Measurements from ENCODE around the gene FLNB. TPM values are rescaled to one million over a fixed set of nuclear protein-coding genes. Genes with fewer than 3 reads are reported as not detected.

Gene FLNB
- total RNA-seq, 1 donor = 274 TPM

DNA sequence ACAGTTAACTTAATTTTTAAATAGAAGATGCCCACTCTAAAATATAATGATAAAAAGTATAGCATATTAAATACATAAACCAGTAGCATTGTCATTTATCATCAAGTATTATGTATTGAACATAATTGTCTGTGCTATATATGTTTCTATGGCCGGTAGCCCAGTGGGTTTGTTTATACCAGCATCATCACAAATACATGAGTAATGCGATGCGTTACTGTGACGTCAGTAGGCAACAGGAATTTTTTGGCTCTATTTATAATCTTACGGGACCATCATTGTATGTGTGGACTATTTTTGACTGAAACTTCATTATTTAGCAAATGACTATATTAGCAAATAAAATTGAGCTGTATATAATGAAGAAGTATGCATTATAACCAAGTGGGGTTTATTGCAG is 82.1 kb downstream of the FLNB start:
- no peak overlapping the region for H3K27ac ChIP-seq (ENCODE audit: low read depth, low read length)
- H3K4me3 ChIP-seq (ENCODE audit: insufficient read depth, low read length) = no peak overlapping the region
- peaks cover 25% of the 10 kb centered on the region for H3K36me3 ChIP-seq (ENCODE audit: insufficient read depth, low read length)
- H3K4me2 ChIP-seq (ENCODE audit: insufficient read depth, low read length) = no peak overlapping the region
- peaks cover 8% of the 10 kb centered on the region for H3K4me1 ChIP-seq (ENCODE audit: insufficient read depth, low read length)
- no peak overlapping the region for H2AFZ ChIP-seq (ENCODE audit: low read length)
- no peaks in the 10 kb centered on the region for H3K27me3 ChIP-seq (ENCODE audit: insufficient read depth, low read length)
- H3K9me3 ChIP-seq (ENCODE audit: low read depth, low read length) = no peaks in the 10 kb centered on the region
- peaks cover 41% of the 10 kb centered on the region for H3K79me2 ChIP-seq (ENCODE audit: insufficient read depth, low read length)
- no peak for TF ChIP-seq CTCF (IDR thresholded peaks at IDR 0.05; ENCODE audit: extremely low read depth, low read depth, low read length)
- peaks cover 18% of the 10 kb centered on the region for H4K20me1 ChIP-seq (ENCODE audit: insufficient read depth, low read length)
- DNase-seq (ENCODE audit: insufficient read length, low spot score, missing footprints) = no peak

DNA sequence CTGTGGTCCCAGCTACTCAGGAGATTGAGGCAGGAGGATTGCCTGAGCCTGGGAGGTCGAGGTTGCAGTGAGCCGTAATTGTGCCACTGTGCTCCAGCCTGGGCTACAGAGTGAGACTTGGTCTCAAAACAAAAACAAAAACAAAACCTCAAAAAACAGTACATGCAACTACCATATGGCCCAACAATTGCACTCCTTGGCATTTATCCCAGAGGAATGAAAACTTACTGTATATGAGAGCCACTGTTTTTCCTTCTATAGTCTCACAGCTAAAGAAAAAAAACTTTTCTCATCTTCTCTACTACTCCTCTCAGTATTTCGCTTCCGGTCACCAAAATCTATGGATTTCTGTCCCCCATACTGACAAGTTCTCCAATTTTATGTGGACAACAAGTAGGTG is 84.3 kb downstream of the FLNB start:
- Histone ChIP-seq H3K4me2 (ENCODE audit: insufficient read depth, low read length) (no peak overlapping the region), H4K20me1 (ENCODE audit: insufficient read depth, low read length) (peaks cover 21% of the 10 kb centered on the region), H3K27me3 (ENCODE audit: insufficient read depth, low read length) (no peaks in the 10 kb centered on the region), H3K4me1 (ENCODE audit: insufficient read depth, low read length) (peaks cover 8% of the 10 kb centered on the region), H3K4me3 (ENCODE audit: insufficient read depth, low read length) (no peak overlapping the region), H3K36me3 (ENCODE audit: insufficient read depth, low read length) (peaks cover 41% of the 10 kb centered on the region), H3K27ac (ENCODE audit: low read depth, low read length) (no peak overlapping the region), H2AFZ (ENCODE audit: low read length) (no peak overlapping the region), H3K79me2 (ENCODE audit: insufficient read depth, low read length) (peaks cover 36% of the 10 kb centered on the region), H3K9me3 (ENCODE audit: low read depth, low read length) (no peaks in the 10 kb centered on the region)
- DNase-seq (ENCODE audit: insufficient read length, low spot score, missing footprints) = no peak
- TF ChIP-seq CTCF (IDR thresholded peaks at IDR 0.05; ENCODE audit: extremely low read depth, low read depth, low read length) = no peak

- peak; percentile 87 for DNase-seq (ENCODE audit: insufficient read length, low spot score, missing footprints)
Measured at GRCh38 chr3:58093574-58094195, 85.5 kb downstream of the FLNB start.

GRCh38 chr3:58094657-58095056 is 86.4 kb downstream of the FLNB start:
- Histone ChIP-seq H3K4me2 (ENCODE audit: insufficient read depth, low read length) (no peak overlapping the region), H3K27ac (ENCODE audit: low read depth, low read length) (no peak overlapping the region), H3K27me3 (ENCODE audit: insufficient read depth, low read length) (no peaks in the 10 kb centered on the region), H3K79me2 (ENCODE audit: insufficient read depth, low read length) (peaks cover 29% of the 10 kb centered on the region), H3K4me3 (ENCODE audit: insufficient read depth, low read length) (no peak overlapping the region), H3K4me1 (ENCODE audit: insufficient read depth, low read length) (peaks cover 8% of the 10 kb centered on the region), H3K9me3 (ENCODE audit: low read depth, low read length) (no peaks in the 10 kb centered on the region), H2AFZ (ENCODE audit: low read length) (no peak overlapping the region), H3K36me3 (ENCODE audit: insufficient read depth, low read length) (peaks cover 54% of the 10 kb centered on the region), H4K20me1 (ENCODE audit: insufficient read depth, low read length) (peaks cover 15% of the 10 kb centered on the region)
- no peak for DNase-seq (ENCODE audit: insufficient read length, low spot score, missing footprints)
- no peak for TF ChIP-seq CTCF (IDR thresholded peaks at IDR 0.05; ENCODE audit: extremely low read depth, low read depth, low read length)

More at GRCh38 chr3:58093574-58094195, 85.5 kb downstream of the FLNB start:
- Histone ChIP-seq H3K4me2 (ENCODE audit: insufficient read depth, low read length) (no peak overlapping the region), H3K36me3 (ENCODE audit: insufficient read depth, low read length) (peaks cover 47% of the 10 kb centered on the region), H3K9me3 (ENCODE audit: low read depth, low read length) (no peaks in the 10 kb centered on the region), H3K27me3 (ENCODE audit: insufficient read depth, low read length) (no peaks in the 10 kb centered on the region), H3K4me1 (ENCODE audit: insufficient read depth, low read length) (peaks cover 8% of the 10 kb centered on the region), H3K27ac (ENCODE audit: low read depth, low read length) (peak overlapping the region; percentile 70), H3K4me3 (ENCODE audit: insufficient read depth, low read length) (no peak overlapping the region), H2AFZ (ENCODE audit: low read length) (no peak overlapping the region), H3K79me2 (ENCODE audit: insufficient read depth, low read length) (peaks cover 31% of the 10 kb centered on the region), H4K20me1 (ENCODE audit: insufficient read depth, low read length) (peaks cover 17% of the 10 kb centered on the region)
- no peak for TF ChIP-seq CTCF (IDR thresholded peaks at IDR 0.05; ENCODE audit: extremely low read depth, low read depth, low read length)
